IgD-negative memory B cell (primary cell): ENCODE measurements around the gene TGM3. TPM values are rescaled to one million over a fixed set of nuclear protein-coding genes. Genes with fewer than 3 reads are reported as not detected.
A peak's percentile ranks its signal among the peaks of the same experiment; 100 is the strongest.

Source experiments
- H3K27ac Mint-ChIP-seq, 3 donors: one replicate each; pipeline ENCODE4 v1.8.0; 2020 to 2022; ENCODE audit warnings: mild to moderate bottlenecking in 3 of 3, mixed read lengths in 3 of 3, moderate library complexity in 1 of 3
- H3K27me3 Mint-ChIP-seq: one replicate; pipeline ENCODE4 v1.8.0; 2021; ENCODE audit warnings: mixed read lengths
- H3K36me3 Mint-ChIP-seq: one replicate; pipeline ENCODE4 v1.8.0; 2020; ENCODE audit warnings: mild to moderate bottlenecking, mixed read lengths
- H3K4me1 Mint-ChIP-seq, 3 donors: one replicate each; pipeline ENCODE4 v1.8.0; 2020 to 2022; ENCODE audit warnings: mixed read lengths in 3 of 3, mild to moderate bottlenecking in 1 of 3
- H3K4me3 Mint-ChIP-seq, 4 donors: one replicate each; pipeline ENCODE4 v1.8.0; 2020 to 2022; ENCODE audit warnings: mild to moderate bottlenecking in 4 of 4, mixed read lengths in 4 of 4, moderate library complexity in 3 of 4
- H3K9me3 Mint-ChIP-seq, 3 donors: one replicate each; pipeline ENCODE4 v1.8.0; 2020 to 2021; ENCODE audit warnings: mixed read lengths in 3 of 3, mild to moderate bottlenecking in 1 of 3
- polyA plus RNA-seq: library from polyadenylated mRNA; unstranded; fragments of 300-500 nt; fragmentation: Illumina TruSeq; gene quantifications from one replicate; pipeline ENCODE4 v1.2.3, GENCODE V29; 2021

Gene TGM3
- polyA plus RNA-seq, 1 donor from 2014 or later, result not detected

GRCh38 chr20:2295286-2295685 lies 515 bp upstream of the TGM3 start:
- no peaks in the 10 kb centered on the region for H3K9me3 Mint-ChIP-seq
- no peak overlapping the region for H3K27ac Mint-ChIP-seq
- H3K4me1 Mint-ChIP-seq, result no peaks in the 10 kb centered on the region
- no peaks in the 10 kb centered on the region for H3K36me3 Mint-ChIP-seq
- no peak overlapping the region for H3K4me3 Mint-ChIP-seq
- H3K27me3 Mint-ChIP-seq, result no peaks in the 10 kb centered on the region

- no peaks in the 10 kb centered on the region for H3K9me3 Mint-ChIP-seq
- H3K36me3 Mint-ChIP-seq, result no peaks in the 10 kb centered on the region
- H3K4me3 Mint-ChIP-seq, result no peak overlapping the region
- no peaks in the 10 kb centered on the region for H3K27me3 Mint-ChIP-seq
- H3K4me1 Mint-ChIP-seq, result peaks cover 10 to 12% (median 10%) of the 10 kb centered on the region in 3 donors
- H3K27ac Mint-ChIP-seq, result no peak overlapping the region
Measured at GRCh38 chr20:2296524-2297356, 939 bp downstream of the TGM3 start.

DNA sequence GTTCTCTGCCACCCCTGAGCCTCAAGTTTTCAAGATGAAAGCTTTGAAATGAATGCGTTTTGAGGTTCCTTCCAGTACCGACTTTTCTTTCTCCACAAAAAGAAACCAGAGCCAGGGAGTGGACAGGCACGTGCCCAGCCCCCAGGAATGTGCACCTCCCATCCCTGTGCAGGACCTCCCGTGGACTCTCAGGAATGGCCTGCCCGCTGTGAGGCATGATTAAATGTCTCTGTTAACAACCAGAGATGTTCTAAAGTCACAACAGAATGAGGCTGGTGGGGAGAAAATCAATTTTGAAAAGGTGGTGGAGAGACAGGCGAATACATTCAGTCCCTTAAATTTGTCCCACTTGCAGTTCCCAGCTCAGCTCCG lies 1.5 kb downstream of the TGM3 start:
- peaks cover 10 to 12% (median 10%) of the 10 kb centered on the region in 3 donors for H3K4me1 Mint-ChIP-seq
- no peak overlapping the region for H3K4me3 Mint-ChIP-seq
- H3K27ac Mint-ChIP-seq, result no peak overlapping the region
- H3K36me3 Mint-ChIP-seq, result no peaks in the 10 kb centered on the region
- H3K9me3 Mint-ChIP-seq, result no peaks in the 10 kb centered on the region
- H3K27me3 Mint-ChIP-seq, result no peaks in the 10 kb centered on the region

DNA sequence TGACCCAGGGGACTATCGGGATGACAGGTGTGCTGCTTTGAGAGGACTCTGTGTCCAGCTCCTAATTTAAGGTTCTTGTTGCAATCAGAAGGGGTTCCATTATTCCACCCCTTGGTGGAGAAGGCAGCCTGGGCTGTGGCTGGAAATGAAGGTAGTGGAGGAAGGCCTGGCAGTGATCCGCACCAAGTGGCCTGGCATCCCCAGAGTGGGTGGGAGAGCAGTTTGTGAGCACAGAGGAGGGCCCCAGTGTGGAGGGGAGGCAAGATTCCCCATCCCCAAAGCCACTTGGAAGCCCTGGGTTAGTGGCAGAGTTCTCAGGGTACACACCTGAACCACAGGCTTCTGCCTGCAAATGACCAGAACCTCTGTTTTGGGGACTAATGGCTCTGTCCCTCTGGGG lies 2.3 kb downstream of the TGM3 start:
- Mint-ChIP-seq H3K4me1 (peaks cover 10 to 12% (median 10%) of the 10 kb centered on the region in 3 donors), H3K27me3 (no peaks in the 10 kb centered on the region), H3K36me3 (no peaks in the 10 kb centered on the region), H3K9me3 (no peaks in the 10 kb centered on the region), H3K27ac (no peak overlapping the region), H3K4me3 (no peak overlapping the region)

DNA sequence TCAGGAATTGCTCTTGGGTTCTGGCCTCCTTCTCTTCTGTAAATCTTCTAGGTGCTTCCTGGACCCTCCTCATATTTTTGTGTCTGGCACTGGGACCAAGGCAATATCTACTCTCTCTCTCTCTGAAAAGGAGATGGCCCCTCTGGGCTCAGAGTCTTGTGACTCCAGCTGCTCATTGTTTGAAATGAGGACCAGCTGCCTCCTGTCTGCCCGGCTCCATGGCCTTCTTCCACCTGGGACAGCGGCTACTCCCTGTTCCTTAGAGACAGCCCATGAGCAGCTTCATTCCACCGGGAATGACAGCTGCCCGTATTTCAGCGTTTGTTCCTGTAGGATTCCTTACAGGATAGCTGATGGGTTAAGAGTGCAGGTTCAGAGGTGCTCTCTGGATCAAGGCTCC lies 2.9 kb downstream of the TGM3 start:
- Mint-ChIP-seq H3K9me3 (no peaks in the 10 kb centered on the region), H3K27me3 (no peaks in the 10 kb centered on the region), H3K36me3 (no peaks in the 10 kb centered on the region), H3K4me1 (peaks cover 10 to 12% (median 10%) of the 10 kb centered on the region in 3 donors), H3K4me3 (no peak overlapping the region), H3K27ac (no peak overlapping the region)

GRCh38 chr20:2299301-2299700 lies 3.5 kb downstream of the TGM3 start:
- Mint-ChIP-seq H3K27me3 (no peaks in the 10 kb centered on the region), H3K4me3 (no peak overlapping the region), H3K36me3 (no peaks in the 10 kb centered on the region), H3K9me3 (no peaks in the 10 kb centered on the region), H3K27ac (no peak overlapping the region), H3K4me1 (peaks cover 10 to 12% (median 10%) of the 10 kb centered on the region in 3 donors)

GRCh38 chr20:2300002-2300401 lies 4.2 kb downstream of the TGM3 start:
- Mint-ChIP-seq H3K27ac (peak overlapping the region in 1 of 3 donors; percentile 96), H3K36me3 (no peaks in the 10 kb centered on the region), H3K4me3 (no peak overlapping the region), H3K4me1 (peaks cover 10 to 12% (median 10%) of the 10 kb centered on the region in 3 donors), H3K27me3 (no peaks in the 10 kb centered on the region), H3K9me3 (no peaks in the 10 kb centered on the region)

GRCh38 chr20:2300420-2300819 lies 4.6 kb downstream of the TGM3 start:
- no peaks in the 10 kb centered on the region for H3K36me3 Mint-ChIP-seq
- no peaks in the 10 kb centered on the region for H3K9me3 Mint-ChIP-seq
- H3K4me1 Mint-ChIP-seq, result peaks cover 10 to 12% (median 10%) of the 10 kb centered on the region in 3 donors
- peak overlapping the region; percentile 28 to 96 (median 93) for H3K27ac Mint-ChIP-seq
- H3K27me3 Mint-ChIP-seq, result no peaks in the 10 kb centered on the region
- H3K4me3 Mint-ChIP-seq, result peak overlapping the region in 2 of 4 donors; percentile 41 to 79

- no peaks in the 10 kb centered on the region for H3K9me3 Mint-ChIP-seq
- H3K27me3 Mint-ChIP-seq, result no peaks in the 10 kb centered on the region
- H3K4me3 Mint-ChIP-seq, result peak overlapping the region in 3 of 4 donors; percentile 41 to 82 (median 42)
- H3K27ac Mint-ChIP-seq, result peak overlapping the region; percentile 28 to 93 (median 92)
- H3K36me3 Mint-ChIP-seq, result no peaks in the 10 kb centered on the region
- peaks cover 10 to 12% (median 10%) of the 10 kb centered on the region in 3 donors for H3K4me1 Mint-ChIP-seq
Measured at GRCh38 chr20:2301164-2301622, 5.4 kb downstream of the TGM3 start.

DNA sequence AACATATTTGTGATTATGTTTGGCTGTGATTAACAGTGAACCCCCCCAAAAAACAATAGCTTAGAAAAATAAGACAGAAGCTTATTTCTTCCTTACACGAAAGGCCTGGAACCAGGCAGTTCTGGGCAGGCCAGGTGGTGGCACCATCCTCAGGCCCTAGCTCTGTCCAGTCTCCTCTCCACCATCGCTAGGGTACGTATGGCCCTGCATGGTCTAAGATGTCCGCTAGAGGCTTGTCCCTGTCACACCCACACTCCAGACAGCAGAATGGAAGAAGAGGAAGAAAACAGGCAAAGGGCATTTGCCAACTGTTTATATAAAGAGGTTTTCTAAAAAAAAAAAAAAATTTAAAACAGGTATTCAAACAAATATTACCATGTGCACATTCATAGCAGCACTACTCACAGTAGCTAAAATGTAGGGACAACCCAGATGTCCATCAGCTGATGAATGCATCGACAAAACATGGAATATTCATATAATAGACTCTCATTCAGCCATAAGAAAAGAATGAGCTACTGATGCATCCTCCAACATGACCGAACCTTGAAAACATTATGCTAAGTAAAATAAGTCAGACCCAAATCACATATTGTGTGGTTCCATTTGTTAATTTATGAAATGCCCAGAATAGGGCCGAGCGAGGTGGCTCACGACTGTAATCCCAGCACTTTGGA lies 6.7 kb downstream of the TGM3 start:
- Mint-ChIP-seq H3K9me3 (no peaks in the 10 kb centered on the region), H3K36me3 (no peaks in the 10 kb centered on the region), H3K4me1 (peaks cover 10 to 12% (median 10%) of the 10 kb centered on the region in 3 donors), H3K27me3 (no peaks in the 10 kb centered on the region), H3K4me3 (no peak overlapping the region), H3K27ac (no peak overlapping the region)

GRCh38 chr20:2303673-2304072 lies 7.9 kb downstream of the TGM3 start:
- Mint-ChIP-seq H3K9me3 (no peaks in the 10 kb centered on the region), H3K27me3 (no peaks in the 10 kb centered on the region), H3K27ac (no peak overlapping the region), H3K36me3 (peaks cover 1% of the 10 kb centered on the region), H3K4me1 (peaks cover 10 to 12% (median 10%) of the 10 kb centered on the region in 3 donors), H3K4me3 (no peak overlapping the region)

DNA sequence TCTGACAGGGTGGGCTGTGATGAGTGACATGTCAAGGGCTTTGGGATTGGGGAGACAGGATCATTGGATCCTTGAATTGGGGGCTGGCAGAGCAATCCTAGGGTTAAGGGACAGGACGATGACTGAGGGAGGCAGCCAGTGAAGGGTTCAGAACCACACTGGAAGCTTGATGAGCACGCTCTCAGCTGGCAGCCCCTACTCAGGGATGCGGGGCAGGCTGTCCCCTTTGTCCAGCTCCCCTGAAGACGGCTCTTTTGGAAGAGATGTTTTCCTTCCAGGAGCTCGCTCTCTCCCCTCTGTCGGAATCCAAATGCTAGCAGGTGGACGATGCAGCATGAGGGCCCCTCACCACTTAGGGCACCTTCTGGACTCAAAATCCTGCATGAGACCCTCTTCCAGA lies 8.4 kb downstream of the TGM3 start:
- no peak overlapping the region for H3K27ac Mint-ChIP-seq
- H3K9me3 Mint-ChIP-seq, result no peaks in the 10 kb centered on the region
- no peaks in the 10 kb centered on the region for H3K27me3 Mint-ChIP-seq
- peaks cover 1% of the 10 kb centered on the region for H3K36me3 Mint-ChIP-seq
- no peak overlapping the region for H3K4me3 Mint-ChIP-seq
- peaks cover 10 to 12% (median 10%) of the 10 kb centered on the region in 3 donors for H3K4me1 Mint-ChIP-seq

GRCh38 chr20:2305029-2305428 lies 9.2 kb downstream of the TGM3 start:
- peak overlapping the region in 1 of 3 donors; percentile 67 for H3K27ac Mint-ChIP-seq
- peaks cover 1% of the 10 kb centered on the region for H3K36me3 Mint-ChIP-seq
- H3K9me3 Mint-ChIP-seq, result no peaks in the 10 kb centered on the region
- H3K27me3 Mint-ChIP-seq, result no peaks in the 10 kb centered on the region
- H3K4me3 Mint-ChIP-seq, result no peak overlapping the region
- peaks cover 10 to 12% (median 10%) of the 10 kb centered on the region in 3 donors for H3K4me1 Mint-ChIP-seq

DNA sequence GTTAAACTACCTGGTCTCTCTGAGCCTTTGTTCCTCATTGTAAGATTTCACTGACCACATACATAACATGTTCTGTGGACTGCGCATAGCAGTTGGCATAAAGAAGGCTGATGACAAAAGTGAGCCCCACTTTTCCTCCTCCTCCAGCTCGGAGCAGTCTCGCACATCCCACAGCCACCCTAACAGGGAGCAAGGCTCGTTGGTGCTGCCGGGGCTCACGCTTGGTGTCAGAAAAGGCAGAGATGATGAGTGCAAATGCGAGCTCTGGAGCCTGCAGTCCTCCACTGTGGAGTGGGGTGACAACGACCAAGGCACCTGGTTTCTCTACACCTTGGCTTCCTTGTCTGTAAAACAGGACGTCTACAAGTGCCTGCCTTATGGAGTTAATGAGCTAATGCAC lies 9.7 kb downstream of the TGM3 start:
- Mint-ChIP-seq H3K4me1 (peaks cover 10 to 12% (median 10%) of the 10 kb centered on the region in 3 donors), H3K27me3 (no peaks in the 10 kb centered on the region), H3K9me3 (no peaks in the 10 kb centered on the region), H3K27ac (peak overlapping the region in 1 of 3 donors; percentile 67), H3K4me3 (no peak overlapping the region), H3K36me3 (peaks cover 1% of the 10 kb centered on the region)

DNA sequence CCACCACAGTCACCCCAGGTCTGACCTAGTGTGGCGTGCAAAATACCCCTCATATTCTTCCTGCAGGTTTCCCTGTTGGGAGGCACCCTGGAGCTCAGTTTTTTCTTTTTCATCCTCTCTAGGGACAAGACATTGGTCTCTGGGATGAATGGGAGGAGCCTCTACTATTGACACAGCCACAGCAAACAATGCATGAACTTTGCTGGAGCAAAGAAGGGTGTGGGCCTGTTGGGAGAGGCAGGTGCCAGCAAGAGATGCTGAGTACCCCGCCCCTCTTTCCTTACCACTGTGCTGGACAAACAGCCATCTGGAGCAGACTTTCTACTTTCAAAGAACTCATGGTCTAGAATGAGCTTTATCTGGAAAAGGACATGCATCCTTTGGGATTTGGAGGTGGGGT lies 10.1 kb downstream of the TGM3 start:
- Mint-ChIP-seq H3K4me3 (no peak overlapping the region), H3K27me3 (no peaks in the 10 kb centered on the region), H3K27ac (peak overlapping the region in 1 of 3 donors; percentile 67), H3K36me3 (peaks cover 1% of the 10 kb centered on the region), H3K9me3 (no peaks in the 10 kb centered on the region), H3K4me1 (peaks cover 7% of the 10 kb centered on the region in 3 donors)
